ENCODE results near the gene UGT3A2. TPM values are rescaled to one million over a fixed set of nuclear protein-coding genes. Genes with fewer than 3 reads are reported as not detected.

The UGT3A2 gene
- total RNA-seq, 1 donor from 2014 or later: not detected

DNA sequence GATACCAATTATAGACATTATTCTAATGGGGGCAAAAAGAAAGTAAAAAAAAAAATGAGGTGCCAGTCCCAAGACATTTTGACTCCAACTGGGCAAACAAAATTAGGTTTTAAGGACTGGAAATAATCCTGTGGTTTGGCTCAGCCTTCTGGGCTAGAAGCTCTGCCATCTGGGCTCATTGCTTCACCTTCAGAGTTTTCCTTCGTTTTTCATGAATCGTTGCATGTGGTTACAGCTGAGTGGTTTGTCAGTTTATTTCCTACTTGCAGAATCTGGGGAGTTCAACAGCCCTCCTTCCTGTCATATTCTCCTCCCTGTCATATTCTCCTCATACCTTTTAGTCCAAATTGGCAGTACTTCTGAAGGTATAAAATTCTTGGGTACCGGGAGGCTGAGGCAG is 12.0 kb downstream of the UGT3A2 start:
- Mint-ChIP-seq H3K4me3 (ENCODE audit: unreplicated experiment) (no peak overlapping the region), H3K27me3 (ENCODE audit: low read depth) (peaks cover 31% of the 10 kb centered on the region), H3K27ac (ENCODE audit: unreplicated experiment) (no peak overlapping the region), H3K4me1 (ENCODE audit: low read depth) (no peaks in the 10 kb centered on the region), H3K36me3 (ENCODE audit: low read depth) (no peaks in the 10 kb centered on the region), H3K9me3 (ENCODE audit: low read depth) (no peaks in the 10 kb centered on the region)
- DNase-seq (ENCODE audit: low spot score): no peak
- TF ChIP-seq, protein P1, sequence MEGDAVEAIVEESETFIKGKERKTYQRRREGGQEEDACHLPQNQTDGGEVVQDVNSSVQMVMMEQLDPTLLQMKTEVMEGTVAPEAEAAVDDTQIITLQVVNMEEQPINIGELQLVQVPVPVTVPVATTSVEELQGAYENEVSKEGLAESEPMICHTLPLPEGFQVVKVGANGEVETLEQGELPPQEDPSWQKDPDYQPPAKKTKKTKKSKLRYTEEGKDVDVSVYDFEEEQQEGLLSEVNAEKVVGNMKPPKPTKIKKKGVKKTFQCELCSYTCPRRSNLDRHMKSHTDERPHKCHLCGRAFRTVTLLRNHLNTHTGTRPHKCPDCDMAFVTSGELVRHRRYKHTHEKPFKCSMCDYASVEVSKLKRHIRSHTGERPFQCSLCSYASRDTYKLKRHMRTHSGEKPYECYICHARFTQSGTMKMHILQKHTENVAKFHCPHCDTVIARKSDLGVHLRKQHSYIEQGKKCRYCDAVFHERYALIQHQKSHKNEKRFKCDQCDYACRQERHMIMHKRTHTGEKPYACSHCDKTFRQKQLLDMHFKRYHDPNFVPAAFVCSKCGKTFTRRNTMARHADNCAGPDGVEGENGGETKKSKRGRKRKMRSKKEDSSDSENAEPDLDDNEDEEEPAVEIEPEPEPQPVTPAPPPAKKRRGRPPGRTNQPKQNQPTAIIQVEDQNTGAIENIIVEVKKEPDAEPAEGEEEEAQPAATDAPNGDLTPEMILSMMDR (IDR thresholded peaks at IDR 0.05): no peak

DNA sequence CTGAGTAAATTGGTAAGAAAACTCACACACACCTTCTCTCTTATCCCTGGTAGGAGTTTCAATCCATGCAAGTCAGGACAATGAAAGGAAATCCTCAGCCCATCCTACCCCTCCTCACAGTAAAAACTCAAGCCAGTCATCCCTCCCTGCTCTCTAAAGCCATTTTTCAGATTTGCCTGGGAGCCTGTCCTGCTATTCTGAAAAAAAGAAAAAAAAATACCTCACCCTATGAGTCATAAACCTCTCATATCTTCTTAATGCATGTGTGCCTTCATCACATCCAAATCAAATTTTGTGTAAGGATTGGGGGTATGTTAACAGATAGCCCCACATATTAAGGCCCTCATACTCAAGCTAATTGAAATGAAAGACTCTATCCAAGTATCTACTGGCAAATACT is 14.1 kb downstream of the UGT3A2 start:
- Mint-ChIP-seq H3K4me1 (ENCODE audit: low read depth) (no peaks in the 10 kb centered on the region), H3K36me3 (ENCODE audit: low read depth) (no peaks in the 10 kb centered on the region), H3K4me3 (ENCODE audit: unreplicated experiment) (no peak overlapping the region), H3K27ac (ENCODE audit: unreplicated experiment) (no peak overlapping the region), H3K9me3 (ENCODE audit: low read depth) (no peaks in the 10 kb centered on the region), H3K27me3 (ENCODE audit: low read depth) (peaks cover 25% of the 10 kb centered on the region)
- DNase-seq (ENCODE audit: low spot score): no peak
- TF ChIP-seq, protein P1 (IDR thresholded peaks at IDR 0.05): no peak

DNA sequence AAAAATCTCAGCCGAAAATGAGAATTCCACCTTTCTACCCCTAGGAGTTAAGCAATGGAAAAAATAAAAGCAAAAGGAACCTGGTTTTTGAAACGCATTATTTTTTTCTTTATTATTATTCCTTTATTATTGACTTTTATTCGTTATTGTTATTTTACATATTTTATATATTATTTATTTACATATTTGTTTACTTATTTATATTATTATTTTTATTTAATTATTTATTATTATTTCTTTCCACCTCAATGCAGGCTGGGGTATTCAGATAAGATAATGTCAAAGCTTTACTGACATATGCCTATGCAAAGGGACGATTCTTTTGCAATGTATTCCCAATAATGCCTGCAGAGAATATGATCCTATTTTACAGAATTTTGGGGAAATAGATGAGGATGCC is 16.7 kb downstream of the UGT3A2 start:
- no peaks in the 10 kb centered on the region for H3K4me1 Mint-ChIP-seq (ENCODE audit: low read depth)

DNA sequence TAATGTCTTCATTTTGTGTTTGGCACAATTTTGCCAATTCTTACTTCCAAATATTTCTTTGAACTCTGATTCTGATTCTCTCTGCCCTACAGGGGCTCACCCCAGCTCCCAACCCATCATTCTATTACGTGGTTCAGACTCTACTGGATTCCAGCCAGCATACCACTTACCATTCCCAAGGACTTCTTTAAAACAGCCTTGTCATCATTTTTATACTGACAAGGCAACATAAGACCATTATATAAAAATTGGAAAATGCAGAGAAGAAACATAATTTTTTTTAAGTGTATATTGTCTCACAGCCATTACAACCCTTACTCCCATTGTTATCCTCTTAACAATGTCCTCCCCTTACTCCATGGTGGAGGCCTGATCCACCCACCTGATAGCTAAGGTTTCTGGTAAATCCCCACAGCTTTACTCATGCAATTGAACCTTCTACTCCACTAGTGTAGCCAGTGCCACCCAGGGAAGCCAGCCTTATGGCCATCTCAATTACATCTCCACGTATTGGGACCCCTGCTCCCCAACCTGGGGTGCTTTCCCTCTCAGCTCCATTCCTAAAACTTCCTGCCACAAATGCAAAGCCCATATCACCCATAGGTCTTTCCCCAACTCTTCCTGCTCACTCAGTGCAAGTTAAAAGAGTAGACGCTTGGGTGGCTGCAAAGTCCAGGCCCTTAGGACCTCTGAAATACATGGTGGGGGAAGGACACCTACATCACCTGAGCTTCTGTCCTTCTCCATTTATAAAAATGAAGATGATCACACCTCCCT is 19.1 kb downstream of the UGT3A2 start:
- TF ChIP-seq, protein P1 (IDR thresholded peaks at IDR 0.05): no peak
- H3K9me3 Mint-ChIP-seq (ENCODE audit: low read depth): no peaks in the 10 kb centered on the region
- DNase-seq (ENCODE audit: low spot score): no peak
- no peaks in the 10 kb centered on the region for H3K4me1 Mint-ChIP-seq (ENCODE audit: low read depth)
- no peak overlapping the region for H3K27ac Mint-ChIP-seq (ENCODE audit: unreplicated experiment)
- H3K4me3 Mint-ChIP-seq (ENCODE audit: unreplicated experiment): no peak overlapping the region
- no peaks in the 10 kb centered on the region for H3K36me3 Mint-ChIP-seq (ENCODE audit: low read depth)
- peaks cover 38% of the 10 kb centered on the region for H3K27me3 Mint-ChIP-seq (ENCODE audit: low read depth)

More for the DNA sequence above, 16.7 kb downstream of the UGT3A2 start:
- H3K36me3 Mint-ChIP-seq (ENCODE audit: low read depth): no peaks in the 10 kb centered on the region
- no peaks in the 10 kb centered on the region for H3K9me3 Mint-ChIP-seq (ENCODE audit: low read depth)
- H3K27me3 Mint-ChIP-seq (ENCODE audit: low read depth): peaks cover 29% of the 10 kb centered on the region
- no peak overlapping the region for H3K27ac Mint-ChIP-seq (ENCODE audit: unreplicated experiment)
- no peak for DNase-seq (ENCODE audit: low spot score)
- no peak overlapping the region for H3K4me3 Mint-ChIP-seq (ENCODE audit: unreplicated experiment)
- TF ChIP-seq, protein P1 (IDR thresholded peaks at IDR 0.05): no peak

DNA sequence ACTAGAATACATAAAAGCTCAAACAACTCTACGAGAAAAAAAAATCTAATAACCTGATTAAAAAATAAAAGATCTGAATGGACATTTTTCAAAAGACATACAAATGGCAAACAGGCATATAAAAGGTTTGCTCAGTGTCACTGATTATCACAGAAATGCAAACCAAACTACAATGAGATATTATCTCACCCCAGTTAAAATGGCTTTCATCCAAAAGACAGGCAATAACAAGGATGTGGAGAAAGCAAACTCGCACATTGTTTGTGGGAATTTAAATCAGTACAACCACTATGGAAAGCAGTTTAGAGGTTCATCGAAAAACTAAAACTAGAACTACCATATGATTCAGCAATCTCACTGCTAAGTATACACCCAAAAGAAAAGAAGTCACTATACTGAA is 20.8 kb downstream of the UGT3A2 start:
- no peak overlapping the region for H3K27ac Mint-ChIP-seq (ENCODE audit: unreplicated experiment)
- H3K9me3 Mint-ChIP-seq (ENCODE audit: low read depth): no peaks in the 10 kb centered on the region
- H3K36me3 Mint-ChIP-seq (ENCODE audit: low read depth): no peaks in the 10 kb centered on the region
- H3K4me1 Mint-ChIP-seq (ENCODE audit: low read depth): no peaks in the 10 kb centered on the region
- TF ChIP-seq, protein P1 (IDR thresholded peaks at IDR 0.05): no peak
- no peak for DNase-seq (ENCODE audit: low spot score)
- H3K27me3 Mint-ChIP-seq (ENCODE audit: low read depth): peaks cover 36% of the 10 kb centered on the region
- H3K4me3 Mint-ChIP-seq (ENCODE audit: unreplicated experiment): no peak overlapping the region

Data from chondrocyte (in vitro differentiated cells).